ENCODE results near the gene EPS8L1.
A peak's percentile ranks its signal among the peaks of the same experiment; 100 is the strongest.

EPS8L1 gene

GRCh38 chr19:55114566-55115145 lies 39.0 kb downstream of the EPS8L1 start:
- DNase-seq (ENCODE audit: low read depth in 2 of 2, low spot score in 1 of 2): no peak

- no peak for DNase-seq (ENCODE audit: low read depth in 2 of 2, low spot score in 1 of 2)
Observed at GRCh38 chr19:55115446-55116065, 39.9 kb downstream of the EPS8L1 start.

- DNase-seq (ENCODE audit: low read depth in 2 of 2, low spot score in 1 of 2): peak in 1 of 2 donors; percentile 24
Observed at GRCh38 chr19:55116232-55116858, 40.7 kb downstream of the EPS8L1 start.

GRCh38 chr19:55116859-55117662 lies 41.4 kb downstream of the EPS8L1 start, which contains the start of gene PPP1R12C:
PPP1R12C (minus strand) TSS chr19:55117637; CDS start chr19:55117543, 94 bp downstream.
- no peak for DNase-seq (ENCODE audit: low read depth in 2 of 2, low spot score in 1 of 2)

GRCh38 chr19:55117663-55118391 lies 42.2 kb downstream of the EPS8L1 start:
- DNase-seq (ENCODE audit: low read depth in 2 of 2, low spot score in 1 of 2): peak; percentile 90 to 95

- no peak for DNase-seq (ENCODE audit: low read depth in 2 of 2, low spot score in 1 of 2)
Observed at GRCh38 chr19:55118401-55118991, 42.8 kb downstream of the EPS8L1 start.

- no peak for DNase-seq (ENCODE audit: low read depth in 2 of 2, low spot score in 1 of 2)
Observed at GRCh38 chr19:55119053-55119452, 43.4 kb downstream of the EPS8L1 start.

GRCh38 chr19:55131421-55131820 lies 55.8 kb downstream of the EPS8L1 start:
- no peak for DNase-seq (ENCODE audit: low read depth in 2 of 2, low spot score in 1 of 2)

- no peak for DNase-seq (ENCODE audit: low read depth in 2 of 2, low spot score in 1 of 2)
Observed at GRCh38 chr19:55132453-55133129, 56.9 kb downstream of the EPS8L1 start.

GRCh38 chr19:55133639-55134444 lies 58.2 kb downstream of the EPS8L1 start:
- no peak for DNase-seq (ENCODE audit: low read depth in 2 of 2, low spot score in 1 of 2)

- DNase-seq (ENCODE audit: low read depth in 2 of 2, low spot score in 1 of 2): no peak
Observed at GRCh38 chr19:55134736-55135135, 59.1 kb downstream of the EPS8L1 start.

GRCh38 chr19:55136399-55137102 lies 60.9 kb downstream of the EPS8L1 start:
- DNase-seq (ENCODE audit: low read depth in 2 of 2, low spot score in 1 of 2): no peak

All from stimulated activated CD8-positive, alpha-beta memory T cell treated with anti-CD3 and anti-CD28 coated beads, Interleukin-4, amount 100 ng/mL, for 4 hours (primary cell).